GM19351 (cell line): ENCODE data around the gene MRPL42.
"Not testable (repeated sequence)": the region's sequence is repeated elsewhere in the genome, so short reads cannot be mapped to it uniquely, and the experiment has no call there.

ENCODE experiments used
- ATAC-seq: cut with Tn5 transposase; IDR thresholded peaks from one replicate; pipeline ENCODE4 v1.9.1; 2021; ENCODE audit warnings: mild to moderate bottlenecking, moderate library complexity; ENCODE audit not compliant: unreplicated experiment

Gene MRPL42

GRCh38 chr12:93540466-93540865 is 73.2 kb downstream of the MRPL42 start:
- ATAC-seq: no peak

GRCh38 chr12:93541578-93542225 is 74.4 kb downstream of the MRPL42 start:
- ATAC-seq: no peak

- no peak for ATAC-seq
Measured at GRCh38 chr12:93547778-93548177, 80.5 kb downstream of the MRPL42 start.

GRCh38 chr12:93549174-93549573 is 81.9 kb downstream of the MRPL42 start:
- ATAC-seq: no peak

GRCh38 chr12:93550748-93551611 is 83.7 kb downstream of the MRPL42 start:
- no peak for ATAC-seq

- no peak for ATAC-seq
Measured at GRCh38 chr12:93552427-93552826, 85.1 kb downstream of the MRPL42 start.

GRCh38 chr12:93557879-93558278 is 90.6 kb downstream of the MRPL42 start:
- ATAC-seq: not testable (repeated sequence)

- ATAC-seq: not testable (repeated sequence)
Measured at GRCh38 chr12:93558685-93559084, 91.4 kb downstream of the MRPL42 start.

GRCh38 chr12:93563807-93564538 is 96.7 kb downstream of the MRPL42 start:
- ATAC-seq: no peak

- ATAC-seq: no peak
Measured at GRCh38 chr12:93565760-93566159, 98.4 kb downstream of the MRPL42 start.
